Lung (tissue), 12 donors: ENCODE results near the gene CD58. TPM values are rescaled to one million over a fixed set of nuclear protein-coding genes. Genes with fewer than 3 reads are reported as not detected.

ENCODE experiments used
- ATAC-seq: fragments of 200-7000 bp; cut with Tn5 transposase; one replicate; pipeline ENCODE4 v1.9.1; 2020; ENCODE audit warnings: moderate number of reproducible peaks; ENCODE audit not compliant: insufficient read depth, low FRiP score
- DNase-seq, 3 donors: peaks; one replicate each; pipeline ENCODE4 v3.0.0-alpha.2; 2013 to 2017
- H3K27ac ChIP-seq, 2 donors: one replicate each; pipeline ENCODE4 v1.5.1; 2013; ENCODE audit warnings: mild to moderate bottlenecking in 2 of 2, moderate library complexity in 2 of 2, control low read depth in 1 of 2, inconsistent platforms in 1 of 2, low read depth in 1 of 2, low read length in 1 of 2
- H3K27me3 ChIP-seq, 3 donors: one replicate each; pipeline ENCODE4 v1.5.1; 2013; ENCODE audit warnings: low read length in 2 of 3; ENCODE audit not compliant: control insufficient read depth in 3 of 3, insufficient read depth in 3 of 3
- H3K36me3 ChIP-seq, 4 donors: one replicate each; pipeline ENCODE4 v1.5.1; 2013; ENCODE audit warnings: low read length in 4 of 4, mild to moderate bottlenecking in 1 of 4, moderate library complexity in 1 of 4; ENCODE audit not compliant: control insufficient read depth in 4 of 4, insufficient read depth in 4 of 4
- H3K4me1 ChIP-seq, 5 donors: one replicate each; pipeline ENCODE4 v1.5.1; 2013; ENCODE audit warnings: low read length in 5 of 5, mild to moderate bottlenecking in 2 of 5, moderate library complexity in 1 of 5; ENCODE audit not compliant: control insufficient read depth in 5 of 5, insufficient read depth in 5 of 5
- H3K4me3 ChIP-seq: one replicate; pipeline ENCODE4 v1.5.1; 2013; ENCODE audit warnings: mild to moderate bottlenecking, control low read depth, moderate library complexity
- H3K9ac ChIP-seq, 2 donors: one replicate each; pipeline ENCODE4 v1.5.1; 2013; ENCODE audit warnings: low read length in 2 of 2, control low read depth in 1 of 2; ENCODE audit not compliant: insufficient read depth in 1 of 2
- H3K9me3 ChIP-seq, 4 donors: one replicate each; pipeline ENCODE4 v1.5.1; 2013; ENCODE audit warnings: low read length in 3 of 4, mild to moderate bottlenecking in 1 of 4, moderate library complexity in 1 of 4; ENCODE audit not compliant: control insufficient read depth in 4 of 4, insufficient read depth in 3 of 4
- CTCF ChIP-seq: IDR thresholded peaks from 2 replicates; pipeline ENCODE4 v1.5.1; 2012; ENCODE audit warnings: mild to moderate bottlenecking; ENCODE audit errors: control extremely low read depth, extremely low read depth
- WGBS, 2 donors: extraction: QIAGEN DNeasy Blood & Tissue Kit; methylation state at CpG; one replicate each; pipeline ENCODE4 v1.1.7; 2013; 5-methylcytosine and 5-hydroxymethylcytosine counted together
- polyA plus RNA-seq, 2 donors: library from polyadenylated mRNA; stranded (reverse); fragments of 200-250 nt; gene quantifications; one replicate each; pipeline ENCODE4 v1.2.1, GENCODE V29; 2013
- total RNA-seq, 2 donors: library from RNA; depleted of rRNA in 1 of 2; stranded (reverse); fragments of >200 nt in 1 of 2; gene quantifications; one replicate each; pipeline ENCODE4 v1.2.1, GENCODE V29; 2014 to 2021
- donor health status: control.
- donor health status: control.
- donor health status: Bipolar disorder and iron deficiency.
- donor health status: healthy.
- donor health status: DM: yes; HTN: yes; CAD: no.

CD58 gene
- total and polyA plus RNA-seq, 4 donors: 27.5 to 52.1 (median 28.7) TPM

- TF ChIP-seq CTCF: no peak
- Histone ChIP-seq H3K36me3 (no peaks in the 10 kb centered on the region), H3K27me3 (no peaks in the 10 kb centered on the region), H3K27ac (no peak overlapping the region), H3K9ac (no peak overlapping the region), H3K4me1 (peaks cover 0 to 5% (median 0%) of the 10 kb centered on the region in 5 donors), H3K4me3 (no peak overlapping the region), H3K9me3 (no peaks in the 10 kb centered on the region)
- ATAC-seq (no peak), DNase-seq (no peak)
- 79 to 94% methylated on average over 1 of the region's 1 CpG for WGBS, 2 donors
These were observed 83.2 kb downstream of the CD58 start for GRCh38 chr1:116487583-116487982.

GRCh38 chr1:116487031-116487430, 83.8 kb downstream of the CD58 start:
- no peak overlapping the region for H3K4me3 ChIP-seq
- H3K9ac ChIP-seq: no peak overlapping the region
- no peaks in the 10 kb centered on the region for H3K9me3 ChIP-seq
- H3K4me1 ChIP-seq: peaks cover 0 to 5% (median 0%) of the 10 kb centered on the region in 5 donors
- no peak for ATAC-seq
- TF ChIP-seq CTCF: no peak
- no peaks in the 10 kb centered on the region for H3K27me3 ChIP-seq
- no peak overlapping the region for H3K27ac ChIP-seq
- DNase-seq: no peak
- H3K36me3 ChIP-seq: no peaks in the 10 kb centered on the region

GRCh38 chr1:116486424-116486823, 84.4 kb downstream of the CD58 start:
- no peak overlapping the region for H3K4me3 ChIP-seq
- H3K9ac ChIP-seq: no peak overlapping the region
- WGBS, 2 donors: 80 to 89% methylated on average over 3 of the region's 3 CpGs
- H3K9me3 ChIP-seq: no peaks in the 10 kb centered on the region
- DNase-seq (no peak), ATAC-seq (no peak)
- no peak for TF ChIP-seq CTCF
- peaks cover 0 to 5% (median 0%) of the 10 kb centered on the region in 5 donors for H3K4me1 ChIP-seq
- no peaks in the 10 kb centered on the region for H3K36me3 ChIP-seq
- H3K27me3 ChIP-seq: no peaks in the 10 kb centered on the region
- no peak overlapping the region for H3K27ac ChIP-seq

- Histone ChIP-seq H3K9ac (no peak overlapping the region), H3K27ac (no peak overlapping the region), H3K9me3 (no peaks in the 10 kb centered on the region), H3K4me1 (peaks cover 0 to 5% (median 0%) of the 10 kb centered on the region in 5 donors), H3K36me3 (no peaks in the 10 kb centered on the region), H3K27me3 (no peaks in the 10 kb centered on the region), H3K4me3 (no peak overlapping the region)
- DNase-seq (no peak), ATAC-seq (no peak)
- no peak for TF ChIP-seq CTCF
- WGBS, 2 donors: 89 to 92% methylated on average over 2 of the region's 2 CpGs
These were observed 84.8 kb downstream of the CD58 start for GRCh38 chr1:116485976-116486375.
